Activated CD8-positive, alpha-beta memory T cell treated with anti-CD3 and anti-CD28 coated beads for 4 hours (primary cell): Measurements from ENCODE around the gene ZNF609.

Source experiments
- DNase-seq, 2 donors: peaks; one replicate each; pipeline ENCODE4 v3.0.0-alpha.2; 2020; ENCODE audit warnings: low read depth in 2 of 2

The ZNF609 gene

DNA sequence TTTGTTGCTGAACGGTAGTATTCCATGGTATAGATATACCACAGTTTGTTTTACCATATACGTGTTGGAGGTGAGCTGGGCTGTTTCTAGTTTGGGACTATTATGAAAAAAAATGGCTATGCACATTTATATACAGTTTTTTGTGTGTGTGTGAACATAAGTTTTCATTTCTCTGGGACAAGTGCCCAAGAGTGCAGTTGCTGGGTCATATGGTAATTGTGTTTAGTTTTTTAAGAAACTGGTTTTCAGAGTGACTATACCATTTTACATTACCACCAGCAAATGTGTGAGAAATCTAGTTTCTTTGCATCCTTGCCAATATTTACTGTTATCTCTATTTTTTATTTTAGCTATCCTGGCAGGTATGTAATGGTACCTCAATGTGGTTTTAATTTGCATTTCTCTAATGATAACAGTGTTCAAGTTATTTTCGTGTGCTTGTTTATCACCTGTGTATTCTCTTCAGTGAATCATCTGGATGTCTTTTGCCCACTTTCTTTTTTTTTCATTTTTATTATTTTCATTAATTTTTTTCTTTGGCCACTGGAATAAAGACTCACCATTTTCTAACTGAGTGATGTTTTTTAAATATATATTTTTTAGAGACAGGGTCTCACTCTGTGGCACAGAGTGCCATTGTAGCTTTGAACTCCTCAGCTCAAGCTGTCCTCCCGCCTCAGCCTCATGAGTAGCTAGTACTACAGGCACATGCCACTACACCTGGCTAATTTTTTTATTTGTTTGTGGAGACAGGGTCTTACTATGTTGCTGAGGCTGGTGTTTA is 75.3 kb downstream of the ZNF609 start:
- DNase-seq, result no peak

DNA sequence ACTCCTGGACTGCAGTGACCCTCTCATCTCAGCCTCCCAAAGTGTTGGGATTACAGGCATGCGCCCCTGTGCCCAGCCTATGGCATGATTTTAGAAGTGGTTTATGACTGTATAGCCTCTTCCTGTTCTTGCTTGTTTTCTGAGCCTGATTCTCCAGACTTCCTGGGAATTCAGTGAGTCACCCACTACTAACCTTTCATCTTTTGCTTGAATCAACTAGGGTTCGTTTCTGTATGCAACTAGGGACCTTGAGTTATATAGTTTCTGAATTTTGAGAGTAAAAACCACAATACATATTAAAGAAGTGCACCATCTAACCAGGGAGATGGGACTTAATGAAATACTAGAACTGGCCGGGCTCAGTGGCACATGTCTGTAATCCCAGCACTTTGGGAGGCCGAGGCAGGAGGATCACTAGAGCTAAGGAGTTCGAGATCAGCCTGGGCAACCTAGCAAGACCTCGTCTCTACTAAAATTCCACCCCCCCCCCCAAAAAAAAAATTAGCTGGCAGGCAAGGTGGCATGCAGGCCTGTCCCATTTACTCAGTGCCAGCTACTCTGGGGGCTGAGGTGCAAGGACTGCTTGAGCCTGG is 76.0 kb downstream of the ZNF609 start:
- DNase-seq, result no peak

DNA sequence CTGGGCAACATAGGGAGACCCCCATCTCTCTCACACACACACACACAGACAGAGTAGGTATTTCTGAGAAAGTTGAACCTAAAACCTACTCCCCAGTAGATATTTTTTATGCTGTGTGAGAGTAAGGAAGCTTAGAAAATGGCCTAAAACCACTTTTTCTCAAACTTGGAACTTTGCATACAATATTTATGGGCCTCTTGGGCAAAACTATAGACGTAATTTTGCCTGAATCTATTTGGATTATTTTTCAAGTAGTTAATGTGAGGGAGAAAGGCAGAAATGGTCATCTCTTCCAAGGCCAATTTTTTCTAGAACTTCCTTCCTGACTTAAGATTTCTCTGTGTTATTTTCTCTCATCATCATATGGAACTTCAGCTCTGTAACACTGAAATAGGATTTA is 81.7 kb downstream of the ZNF609 start:
- DNase-seq, result no peak

DNA sequence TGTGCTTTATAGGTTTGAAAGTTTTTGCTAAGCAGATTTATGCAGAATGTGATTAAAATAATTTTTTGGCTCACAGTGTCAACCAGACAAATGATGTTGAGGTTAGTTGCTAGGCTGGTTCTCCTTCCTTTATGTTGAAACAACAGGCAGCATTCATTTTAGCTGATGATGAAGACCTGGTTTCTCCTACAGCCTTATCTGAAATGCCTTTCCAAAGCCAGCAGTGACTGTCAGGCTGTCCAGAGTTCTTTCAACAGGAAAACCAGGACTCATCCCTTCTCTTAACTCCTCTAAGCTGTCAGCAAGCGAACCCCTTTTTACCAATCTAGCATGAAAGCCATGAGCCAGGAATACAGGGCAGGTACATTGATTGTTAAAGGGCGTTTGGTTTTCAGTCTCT is 84.1 kb downstream of the ZNF609 start:
- DNase-seq, result no peak

DNA sequence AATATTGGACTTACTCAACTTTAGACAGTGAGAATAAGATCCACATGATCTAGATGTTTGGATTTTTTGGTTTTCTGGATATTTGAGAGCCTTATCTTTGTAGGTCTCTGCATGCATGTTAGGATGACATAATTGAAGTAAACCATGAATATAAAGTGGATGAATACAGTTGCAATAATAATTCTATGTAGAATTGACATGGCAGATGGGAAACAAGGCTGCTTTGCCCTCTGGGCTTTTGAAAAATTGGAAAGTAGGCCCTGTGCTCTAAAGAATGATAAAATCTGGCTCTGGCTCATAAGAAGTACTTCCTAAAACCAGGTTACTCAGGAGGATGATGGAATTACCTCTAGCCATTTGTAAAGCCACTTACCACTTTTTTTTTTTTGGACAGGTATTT is 86.9 kb downstream of the ZNF609 start:
- DNase-seq, result no peak

DNA sequence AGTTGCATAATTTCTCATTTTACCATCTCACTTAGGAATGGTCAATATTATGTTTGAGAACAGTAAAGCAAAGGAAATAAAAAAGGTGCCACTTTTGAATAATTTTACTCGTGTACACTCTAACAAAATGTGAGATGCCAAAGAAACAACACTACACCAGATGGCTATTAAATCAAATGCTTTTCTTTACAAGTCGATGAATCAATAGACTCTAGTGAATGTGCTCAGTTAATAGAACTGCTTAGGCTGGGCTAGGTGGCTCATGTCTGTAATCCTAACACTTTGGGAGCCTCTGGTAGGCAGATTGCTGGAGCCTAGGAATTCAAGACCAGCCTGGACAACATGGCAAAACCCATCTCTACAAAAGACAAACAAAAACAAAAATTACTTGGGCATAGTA is 87.9 kb downstream of the ZNF609 start:
- DNase-seq, result no peak

DNA sequence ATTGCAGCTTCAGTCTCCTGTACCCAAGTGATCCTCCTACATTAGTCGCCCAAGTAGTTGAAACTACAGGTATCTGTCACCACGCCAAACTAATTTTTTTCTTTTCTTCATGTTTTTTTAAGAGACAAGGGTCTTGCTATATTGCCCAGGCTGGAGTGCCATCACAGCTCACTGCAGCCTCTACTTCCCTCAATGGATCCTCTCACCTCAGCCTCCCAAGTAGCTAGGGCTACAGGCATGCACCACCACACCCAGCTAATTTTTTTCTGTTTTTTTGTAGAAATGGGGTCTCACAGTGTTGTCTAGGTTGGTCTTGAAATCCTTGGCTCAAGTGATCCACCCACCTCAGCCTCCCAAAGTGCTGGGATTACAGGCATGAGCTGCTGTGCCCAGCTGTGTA is 89.5 kb downstream of the ZNF609 start:
- DNase-seq, result no peak

DNA sequence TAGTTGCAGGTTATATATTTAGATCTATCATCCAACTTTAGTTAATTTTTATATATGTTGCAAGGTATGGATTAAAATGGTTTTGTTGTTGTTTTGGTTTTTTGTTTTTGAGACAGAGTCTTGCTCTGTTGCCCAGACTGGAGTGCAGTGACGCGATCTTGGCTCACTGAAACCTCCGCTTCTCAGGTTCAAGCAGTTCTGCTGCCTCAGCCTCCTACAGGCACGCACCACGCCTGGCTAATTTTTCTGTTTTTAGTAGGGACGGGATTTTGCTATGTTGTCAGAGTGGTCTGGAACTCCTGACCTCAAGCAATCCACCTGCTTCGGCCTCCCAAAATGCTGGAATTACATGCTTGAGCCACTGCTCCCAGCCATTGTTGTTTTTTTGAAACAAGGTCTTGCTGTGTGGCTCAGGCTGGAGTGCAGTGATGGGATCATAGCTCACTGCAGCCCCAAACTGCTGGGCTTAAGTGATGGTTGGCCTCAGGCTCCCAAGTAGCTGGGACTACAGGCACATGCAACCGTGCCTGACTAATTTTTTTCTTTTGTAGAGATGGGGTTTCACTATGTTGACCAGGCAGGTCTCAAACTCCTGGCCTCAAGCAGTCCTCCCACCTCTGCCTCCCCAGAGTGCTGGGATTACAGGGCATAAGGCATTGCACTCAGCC is 92.0 kb downstream of the ZNF609 start:
- DNase-seq, result no peak

DNA sequence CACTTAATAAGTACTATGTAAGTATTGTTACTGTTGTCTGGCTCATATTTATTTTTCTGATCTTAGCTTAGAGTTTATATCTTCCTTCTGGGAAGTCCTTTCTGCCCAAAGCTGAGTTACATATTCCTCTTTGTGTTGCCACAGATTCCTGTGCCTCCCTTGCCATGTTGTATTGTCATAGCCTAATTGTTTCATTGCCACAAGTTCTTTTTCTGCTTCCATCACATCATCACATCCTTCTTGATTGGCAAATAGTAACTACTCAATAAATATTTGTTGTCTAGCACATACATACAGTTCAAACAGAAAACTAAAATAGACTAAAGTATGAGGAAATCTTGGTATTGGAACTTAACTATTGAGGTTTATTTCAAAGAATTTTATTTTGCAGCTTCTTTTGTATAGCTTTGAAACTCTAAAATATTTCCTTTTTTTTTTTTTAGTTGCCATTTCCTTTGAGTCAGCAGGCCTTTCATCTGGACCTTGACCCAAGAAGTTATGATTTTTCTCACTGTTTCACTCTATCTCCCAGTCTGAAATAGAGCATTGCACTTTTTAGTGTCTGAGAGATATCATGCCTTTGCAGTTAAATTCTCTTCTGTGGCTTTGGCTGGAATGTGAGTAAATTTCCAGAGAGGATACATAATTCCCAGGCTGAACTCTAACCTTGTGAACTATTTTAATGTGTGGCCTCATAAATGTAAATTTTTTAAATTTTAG is 98.2 kb downstream of the ZNF609 start:
- no peak for DNase-seq

DNA sequence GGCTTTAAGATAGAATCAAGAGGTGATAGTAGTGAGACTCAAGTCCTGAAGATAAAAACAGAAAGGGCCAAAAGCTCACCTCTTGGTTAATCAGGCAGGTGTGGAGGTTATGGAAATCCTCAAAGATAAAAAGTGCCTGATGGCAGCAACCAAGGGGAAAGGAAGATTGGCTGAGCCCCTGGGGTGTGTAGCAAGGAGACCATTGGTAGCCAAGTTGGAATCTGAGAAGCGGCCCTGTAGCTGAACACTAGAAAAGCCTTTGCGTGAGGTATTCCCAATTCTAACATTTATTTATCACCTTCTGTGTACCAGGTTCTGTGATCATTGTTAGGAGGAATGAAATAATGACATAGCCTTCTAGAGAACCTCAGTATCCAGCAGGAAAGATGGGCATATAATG is 98.9 kb downstream of the ZNF609 start:
- no peak for DNase-seq

DNA sequence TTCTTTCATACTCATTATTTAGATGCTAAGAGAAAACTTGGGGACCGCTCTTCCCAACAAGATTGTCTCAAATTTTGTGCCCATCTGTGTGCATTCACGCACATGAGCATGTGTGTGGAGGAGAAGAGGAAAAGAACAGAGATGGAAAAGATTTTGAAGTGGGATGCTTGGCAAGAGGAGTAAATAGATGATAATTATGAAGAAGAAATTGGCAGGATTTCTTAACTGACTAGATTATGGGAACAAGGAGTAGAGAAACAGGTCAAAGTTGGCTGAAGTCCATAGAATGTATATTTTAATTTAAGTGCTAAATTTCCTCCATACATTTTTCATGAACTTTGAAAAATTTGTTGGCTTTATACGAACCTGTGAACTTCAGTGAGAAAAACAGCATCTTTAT is 100.1 kb downstream of the ZNF609 start:
- no peak for DNase-seq

DNA sequence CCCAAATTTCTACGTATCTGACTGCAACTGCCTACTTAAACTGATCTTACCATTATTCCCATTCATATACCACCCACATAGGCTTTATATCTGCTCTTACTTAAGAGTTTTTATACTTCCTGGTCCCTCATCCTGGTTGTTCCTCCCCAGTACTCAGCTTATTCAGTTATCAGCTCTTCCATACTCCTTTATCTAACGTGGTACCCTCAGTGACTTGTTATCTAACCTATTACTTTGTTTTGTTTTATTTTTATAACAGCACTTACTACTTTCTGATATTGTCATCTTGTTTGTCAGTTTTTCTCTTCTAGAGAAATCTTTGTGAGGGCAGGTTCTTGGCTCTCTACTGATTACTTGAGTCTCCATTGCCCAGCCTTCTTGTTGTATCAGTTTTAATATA is 100.6 kb downstream of the ZNF609 start:
- no peak for DNase-seq

DNA sequence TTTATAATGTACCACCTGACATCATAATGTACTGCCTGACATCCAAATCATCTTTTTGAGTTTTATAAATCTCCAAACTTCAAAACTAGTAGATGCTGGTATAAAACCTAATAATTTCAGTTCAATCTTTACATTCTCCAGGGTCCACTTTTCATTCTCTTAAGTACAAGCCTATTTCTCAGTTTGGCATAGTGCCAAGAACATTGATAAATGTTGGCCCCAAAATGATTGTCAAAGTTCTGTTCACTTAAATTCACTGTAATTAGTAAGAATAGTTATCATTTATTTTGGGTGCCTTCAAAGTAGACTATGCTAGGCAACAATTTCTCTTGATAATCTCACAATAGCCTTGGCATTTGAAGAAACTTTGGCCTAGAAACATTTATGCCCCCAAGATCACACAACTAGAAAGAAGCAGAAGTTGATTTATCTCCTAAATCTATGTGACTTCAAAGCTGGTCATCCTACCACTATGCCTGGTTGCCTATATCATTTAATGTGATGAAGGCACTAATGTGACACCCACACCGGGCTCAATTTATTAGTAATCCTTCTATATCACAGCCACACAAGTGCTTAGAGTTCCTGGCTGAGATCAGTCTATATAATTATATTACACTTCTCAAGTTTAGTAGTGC is 101.7 kb downstream of the ZNF609 start:
- no peak for DNase-seq

DNA sequence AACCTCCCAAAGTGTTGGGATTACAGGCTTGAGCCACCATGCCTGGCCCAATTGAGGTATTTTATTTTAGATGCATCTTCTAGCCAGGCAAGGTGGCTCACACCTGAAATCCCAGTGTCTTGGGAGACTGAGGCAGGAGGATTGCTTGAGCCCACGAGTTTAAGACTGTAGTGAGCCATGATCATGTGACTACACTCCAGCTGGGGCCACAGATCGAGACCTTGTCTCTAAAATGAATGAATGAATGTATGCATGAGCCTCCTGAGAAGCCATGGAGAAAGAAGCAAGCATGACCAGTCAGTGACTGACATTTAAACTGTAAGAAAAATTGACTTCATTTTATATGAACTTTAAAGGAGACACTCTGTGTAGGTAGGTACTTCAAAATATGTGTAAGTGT is 105.7 kb downstream of the ZNF609 start:
- DNase-seq, result no peak

DNA sequence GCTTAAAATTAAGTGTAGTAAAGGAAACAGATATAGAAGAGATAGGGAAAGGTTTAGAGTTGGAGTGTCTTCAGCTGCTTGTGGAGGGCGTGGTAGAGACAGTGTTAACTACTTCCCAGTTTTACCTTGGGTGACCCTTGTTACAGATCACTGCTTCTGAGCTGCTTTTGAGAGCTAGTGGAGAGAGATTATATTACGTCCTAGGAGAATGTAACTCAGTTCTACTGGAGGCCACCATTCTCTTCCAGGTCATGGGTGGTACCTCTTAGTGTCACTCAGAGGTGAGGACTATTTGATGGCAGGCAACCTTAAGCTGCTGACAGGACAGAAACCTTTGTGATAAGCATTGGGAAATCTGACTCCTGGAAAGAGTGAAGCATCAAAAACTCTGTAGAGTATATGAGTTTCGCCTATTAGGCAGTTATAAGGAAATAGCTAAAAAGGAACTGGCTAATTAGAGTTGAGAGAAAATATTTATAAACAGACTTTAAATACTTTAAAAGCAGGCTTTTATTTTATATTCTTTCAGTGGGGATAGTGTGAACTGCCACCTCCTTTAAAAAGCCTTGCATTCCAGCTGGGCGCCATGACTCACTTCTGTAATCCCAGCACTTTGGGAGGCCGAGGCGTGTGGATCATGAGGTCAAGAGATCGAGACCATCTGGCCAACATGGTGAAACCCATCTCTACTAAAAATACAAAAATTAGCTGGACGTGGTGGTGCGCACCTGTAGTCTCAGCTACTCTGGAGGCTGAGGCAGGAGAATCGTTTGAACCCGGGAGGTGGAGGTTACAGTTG is 106.5 kb downstream of the ZNF609 start:
- no peak for DNase-seq

DNA sequence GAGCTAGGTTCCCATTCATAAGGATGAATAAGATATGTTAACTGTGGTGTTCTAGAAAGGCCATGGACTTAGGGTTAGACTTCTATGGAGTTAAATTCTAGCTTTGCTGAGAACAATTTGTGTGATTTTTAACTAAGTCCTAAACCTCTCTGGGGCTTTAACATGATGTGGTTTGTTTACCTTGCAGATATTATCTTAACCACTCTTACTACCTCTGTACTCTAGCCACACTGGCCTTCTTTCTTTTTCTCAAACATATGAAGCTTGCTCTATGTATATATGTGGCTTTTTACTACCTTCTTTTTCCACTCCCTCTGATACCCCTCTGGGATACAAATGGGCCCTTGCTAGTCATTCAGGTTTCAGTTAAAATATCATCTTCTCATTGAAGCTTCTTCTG is 108.4 kb downstream of the ZNF609 start:
- no peak for DNase-seq

DNA sequence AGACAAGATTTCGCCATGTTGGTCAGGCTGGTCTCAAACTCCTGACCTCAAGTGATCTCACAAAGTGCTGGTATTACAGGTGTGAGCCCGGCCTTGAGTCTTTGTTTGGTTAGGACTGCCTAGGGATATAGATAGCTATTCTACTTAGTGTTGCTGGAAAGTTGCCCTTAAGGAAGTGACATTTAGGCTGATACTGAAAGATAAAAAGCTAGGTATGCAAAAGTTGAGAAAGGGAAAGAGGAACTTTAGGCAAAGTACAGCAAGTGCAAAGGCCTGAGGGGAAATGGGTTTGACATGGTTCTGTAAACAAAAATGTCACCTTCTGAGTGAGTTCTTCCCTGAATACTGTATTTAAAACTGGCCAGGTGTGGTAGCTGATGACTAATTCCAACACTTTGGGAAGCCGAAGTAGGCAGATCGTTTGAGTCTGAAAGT is 111.5 kb downstream of the ZNF609 start:
- no peak for DNase-seq

DNA sequence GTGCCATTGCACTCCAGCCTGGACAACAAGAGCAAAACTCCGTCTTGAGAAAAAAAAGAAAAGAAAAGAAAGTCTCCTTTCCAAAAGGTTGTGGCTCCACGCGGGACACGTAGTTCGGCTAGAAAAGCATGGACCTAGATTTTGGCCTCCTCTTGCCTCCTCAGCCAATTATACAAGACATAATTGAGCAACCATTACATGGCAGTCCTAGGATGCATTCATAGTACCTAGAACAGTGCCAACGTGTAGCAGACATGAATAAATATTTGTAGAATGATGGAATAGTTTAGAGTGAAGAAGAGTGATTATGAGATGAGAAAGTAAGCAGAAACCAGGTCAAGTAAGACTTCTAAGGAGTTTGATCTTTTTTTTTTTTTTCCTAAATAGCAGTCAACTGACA is 112.5 kb downstream of the ZNF609 start:
- no peak for DNase-seq

DNA sequence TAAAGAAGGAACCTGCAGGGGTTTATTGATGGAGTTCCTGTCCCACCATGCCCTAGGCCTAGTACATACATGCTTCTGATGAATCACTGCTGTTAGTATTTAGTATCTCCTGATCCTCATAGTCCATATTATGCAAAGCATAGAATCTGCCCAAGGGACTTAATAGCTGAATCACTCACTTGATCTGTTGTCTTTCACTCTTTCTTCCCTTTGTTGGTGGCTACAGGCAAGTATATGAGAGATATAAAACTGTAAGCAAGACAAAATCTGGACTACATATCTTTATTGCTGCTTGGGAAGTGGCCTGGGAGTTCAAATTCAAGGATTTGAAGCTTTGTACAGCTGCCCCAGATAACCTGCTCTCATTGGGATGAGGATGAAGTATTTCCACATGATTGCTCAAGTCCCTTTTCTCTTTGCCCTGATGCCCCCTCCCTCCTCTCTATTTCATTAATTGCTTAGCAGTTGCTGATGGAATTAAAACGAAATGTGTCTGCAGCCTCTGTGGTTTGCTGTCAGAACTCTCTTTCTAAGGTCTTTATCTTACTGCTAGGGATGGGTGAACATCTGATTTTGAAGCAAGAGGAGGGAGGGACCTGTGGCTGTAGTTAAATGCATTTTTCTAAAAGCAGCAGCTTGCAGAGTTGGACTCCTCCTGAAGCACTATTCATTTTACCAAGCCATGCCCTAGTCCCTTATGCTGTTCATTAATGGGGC is 114.1 kb downstream of the ZNF609 start:
- DNase-seq, result no peak

DNA sequence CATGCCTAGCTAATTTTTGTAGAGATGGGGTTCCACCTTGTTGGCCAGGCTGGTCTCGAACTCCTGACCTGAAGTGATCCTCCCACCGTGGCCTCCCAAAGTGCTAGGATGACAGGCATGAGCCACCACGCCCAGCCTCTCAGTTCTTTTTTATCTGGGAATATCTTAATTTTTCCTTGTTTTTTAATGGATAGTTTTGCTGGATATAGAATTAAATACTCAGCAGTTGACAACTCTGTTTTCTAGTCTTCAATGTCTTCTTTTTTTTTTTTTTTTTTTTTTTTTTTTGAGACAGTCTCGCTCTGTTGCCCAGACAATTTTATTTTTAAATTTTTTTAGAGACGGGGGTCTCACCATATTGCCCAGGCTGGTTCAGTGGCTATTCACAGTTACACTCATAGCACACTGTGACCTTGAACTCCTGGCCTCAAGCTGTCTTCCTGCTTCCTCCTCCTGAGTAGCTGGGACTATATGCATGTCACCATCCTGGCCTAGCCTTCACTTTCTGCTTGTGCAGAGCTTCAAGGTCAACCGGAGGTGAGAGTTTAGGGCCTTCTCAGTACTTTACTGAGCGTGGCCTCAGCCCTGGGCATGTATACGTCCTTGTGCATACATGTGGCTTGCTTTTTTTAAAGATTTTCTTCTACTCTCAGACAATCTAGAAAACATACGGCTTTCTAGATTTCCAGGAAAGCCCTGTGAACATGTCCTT is 120.5 kb downstream of the ZNF609 start:
- DNase-seq, result no peak
